ENCODE data around the gene TBL1X.

- TF ChIP-seq, protein P1, sequence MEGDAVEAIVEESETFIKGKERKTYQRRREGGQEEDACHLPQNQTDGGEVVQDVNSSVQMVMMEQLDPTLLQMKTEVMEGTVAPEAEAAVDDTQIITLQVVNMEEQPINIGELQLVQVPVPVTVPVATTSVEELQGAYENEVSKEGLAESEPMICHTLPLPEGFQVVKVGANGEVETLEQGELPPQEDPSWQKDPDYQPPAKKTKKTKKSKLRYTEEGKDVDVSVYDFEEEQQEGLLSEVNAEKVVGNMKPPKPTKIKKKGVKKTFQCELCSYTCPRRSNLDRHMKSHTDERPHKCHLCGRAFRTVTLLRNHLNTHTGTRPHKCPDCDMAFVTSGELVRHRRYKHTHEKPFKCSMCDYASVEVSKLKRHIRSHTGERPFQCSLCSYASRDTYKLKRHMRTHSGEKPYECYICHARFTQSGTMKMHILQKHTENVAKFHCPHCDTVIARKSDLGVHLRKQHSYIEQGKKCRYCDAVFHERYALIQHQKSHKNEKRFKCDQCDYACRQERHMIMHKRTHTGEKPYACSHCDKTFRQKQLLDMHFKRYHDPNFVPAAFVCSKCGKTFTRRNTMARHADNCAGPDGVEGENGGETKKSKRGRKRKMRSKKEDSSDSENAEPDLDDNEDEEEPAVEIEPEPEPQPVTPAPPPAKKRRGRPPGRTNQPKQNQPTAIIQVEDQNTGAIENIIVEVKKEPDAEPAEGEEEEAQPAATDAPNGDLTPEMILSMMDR (conservative IDR thresholded peaks at IDR 0.05; ENCODE audit: low read depth, low read length) = no peak
- TF ChIP-seq EZH2 (IDR thresholded peaks at IDR 0.05; ENCODE audit: low read length, unreplicated experiment) (no peak), EZH2phosphoT487 (IDR thresholded peaks at IDR 0.05; ENCODE audit: borderline replicate concordance, low read length) (no peak)
Measured at GRCh38 chrX:9561199-9561598, 96.3 kb downstream of the TBL1X start.
